ENCODE data around the gene SLF2.

SLF2 gene

DNA sequence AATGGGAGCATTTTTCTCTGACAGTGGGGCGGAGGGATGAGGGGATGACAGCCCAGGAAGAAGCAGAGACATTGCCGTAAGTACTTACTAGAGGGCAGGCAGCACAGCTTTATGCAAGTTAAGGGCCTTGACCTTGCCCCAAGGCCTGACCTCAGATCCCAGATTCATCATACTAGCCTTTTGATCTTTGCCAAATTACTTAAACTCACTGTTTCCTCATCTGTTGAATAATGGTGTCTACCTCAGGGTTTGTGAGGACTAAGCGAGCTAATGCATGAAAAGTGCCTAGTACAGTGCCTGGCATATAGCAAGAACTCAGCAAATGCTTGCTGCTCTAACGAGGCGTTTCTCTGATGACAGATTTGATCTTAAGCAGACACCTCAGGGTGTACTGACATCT is 53.1 kb downstream of the SLF2 start:
- TF ChIP-seq ZNF565 (CRISPR knock-in tag; conservative IDR thresholded peaks at IDR 0.05; ENCODE audit: low read depth), result no peak
- no peak for TF ChIP-seq BACH2 (CRISPR knock-in tag; IDR thresholded peaks at IDR 0.05; ENCODE audit: borderline replicate concordance)
- TF ChIP-seq PPARA (CRISPR knock-in tag; IDR thresholded peaks at IDR 0.05; ENCODE audit: borderline replicate concordance), result no peak
- no peak for TF ChIP-seq SNAI2 (CRISPR knock-in tag; IDR thresholded peaks at IDR 0.05)
- no peak for TF ChIP-seq ZNF70 (CRISPR knock-in tag; IDR thresholded peaks at IDR 0.05)
- ATAC-seq, result no peak

DNA sequence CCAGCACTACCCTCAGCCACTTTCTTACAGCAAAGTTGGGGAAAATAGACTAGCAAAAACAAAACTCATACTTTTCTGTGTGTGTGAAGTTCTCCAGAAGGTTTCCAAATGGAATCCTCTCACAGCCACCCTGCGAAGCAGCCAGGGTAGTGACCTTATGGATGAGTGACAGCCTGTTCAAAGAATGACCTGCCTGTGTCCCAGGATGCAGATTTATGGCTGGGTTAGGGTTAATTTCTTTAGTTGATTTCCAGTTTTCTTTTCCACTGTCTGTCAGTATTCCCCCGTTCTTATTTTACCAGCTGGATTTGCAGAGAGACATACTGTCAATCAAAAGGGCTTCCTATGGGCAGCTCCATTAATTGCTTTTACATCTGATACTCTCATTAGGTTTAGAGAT is 54.1 kb downstream of the SLF2 start:
- no peak for TF ChIP-seq SNAI2 (CRISPR knock-in tag; IDR thresholded peaks at IDR 0.05)
- no peak for TF ChIP-seq BACH2 (CRISPR knock-in tag; IDR thresholded peaks at IDR 0.05; ENCODE audit: borderline replicate concordance)
- TF ChIP-seq ZFP3 (CRISPR knock-in tag; IDR thresholded peaks at IDR 0.05), result no peak
- no peak for ATAC-seq

DNA sequence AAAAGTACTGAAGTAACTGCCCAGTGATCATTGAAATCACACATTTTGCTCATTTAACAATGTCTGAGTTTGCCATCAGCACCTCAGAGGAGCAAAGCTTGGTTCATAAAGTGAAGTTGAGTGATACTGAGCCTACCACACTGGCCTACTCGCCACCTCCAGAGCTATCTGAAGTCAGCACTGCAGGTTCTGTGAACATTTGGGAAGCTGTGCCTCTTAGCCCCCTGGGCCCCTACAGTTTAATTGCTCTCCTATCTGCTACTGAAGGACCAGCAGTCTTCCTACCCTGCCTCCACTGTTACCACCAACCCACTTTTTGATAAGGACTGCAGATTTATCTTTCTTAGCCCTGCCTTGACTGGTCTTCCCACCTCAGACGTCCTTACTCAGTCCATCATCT is 54.6 kb downstream of the SLF2 start:
- no peak for TF ChIP-seq OSR1 (CRISPR knock-in tag; IDR thresholded peaks at IDR 0.05)
- no peak for TF ChIP-seq PPARA (CRISPR knock-in tag; IDR thresholded peaks at IDR 0.05; ENCODE audit: borderline replicate concordance)
- ATAC-seq, result no peak

DNA sequence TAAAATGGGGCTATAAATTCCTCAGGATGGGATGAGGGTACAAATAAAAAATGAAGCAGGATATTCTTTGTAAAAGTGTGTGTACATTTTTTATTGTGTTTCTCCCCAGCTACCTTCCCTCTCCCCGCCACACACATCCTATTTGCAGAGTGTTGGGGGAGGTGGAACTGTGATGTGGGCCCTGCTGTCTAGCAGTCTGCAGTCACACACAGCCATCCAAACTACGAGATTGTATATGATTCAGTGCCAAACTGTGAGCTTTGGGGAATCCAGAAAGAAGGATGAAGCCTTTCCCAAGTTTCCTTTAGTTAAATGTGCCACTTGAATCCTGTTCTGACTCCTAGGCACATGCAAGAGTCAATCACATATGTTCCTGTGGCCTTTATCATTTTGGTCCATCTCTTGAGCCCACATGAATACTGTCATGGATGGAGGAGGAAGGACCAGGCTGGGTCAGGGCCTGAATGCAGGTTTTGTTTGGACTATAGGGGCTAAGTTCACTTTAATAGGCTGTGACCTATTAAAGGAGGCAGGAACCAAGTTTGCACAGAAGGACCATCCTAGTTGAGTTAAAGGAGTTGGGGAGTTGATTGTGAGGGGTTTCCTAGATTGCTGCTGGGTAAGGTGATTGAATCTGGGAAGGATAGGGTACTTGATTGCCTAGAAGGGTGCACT is 55.4 kb downstream of the SLF2 start:
- TF ChIP-seq, protein P1, sequence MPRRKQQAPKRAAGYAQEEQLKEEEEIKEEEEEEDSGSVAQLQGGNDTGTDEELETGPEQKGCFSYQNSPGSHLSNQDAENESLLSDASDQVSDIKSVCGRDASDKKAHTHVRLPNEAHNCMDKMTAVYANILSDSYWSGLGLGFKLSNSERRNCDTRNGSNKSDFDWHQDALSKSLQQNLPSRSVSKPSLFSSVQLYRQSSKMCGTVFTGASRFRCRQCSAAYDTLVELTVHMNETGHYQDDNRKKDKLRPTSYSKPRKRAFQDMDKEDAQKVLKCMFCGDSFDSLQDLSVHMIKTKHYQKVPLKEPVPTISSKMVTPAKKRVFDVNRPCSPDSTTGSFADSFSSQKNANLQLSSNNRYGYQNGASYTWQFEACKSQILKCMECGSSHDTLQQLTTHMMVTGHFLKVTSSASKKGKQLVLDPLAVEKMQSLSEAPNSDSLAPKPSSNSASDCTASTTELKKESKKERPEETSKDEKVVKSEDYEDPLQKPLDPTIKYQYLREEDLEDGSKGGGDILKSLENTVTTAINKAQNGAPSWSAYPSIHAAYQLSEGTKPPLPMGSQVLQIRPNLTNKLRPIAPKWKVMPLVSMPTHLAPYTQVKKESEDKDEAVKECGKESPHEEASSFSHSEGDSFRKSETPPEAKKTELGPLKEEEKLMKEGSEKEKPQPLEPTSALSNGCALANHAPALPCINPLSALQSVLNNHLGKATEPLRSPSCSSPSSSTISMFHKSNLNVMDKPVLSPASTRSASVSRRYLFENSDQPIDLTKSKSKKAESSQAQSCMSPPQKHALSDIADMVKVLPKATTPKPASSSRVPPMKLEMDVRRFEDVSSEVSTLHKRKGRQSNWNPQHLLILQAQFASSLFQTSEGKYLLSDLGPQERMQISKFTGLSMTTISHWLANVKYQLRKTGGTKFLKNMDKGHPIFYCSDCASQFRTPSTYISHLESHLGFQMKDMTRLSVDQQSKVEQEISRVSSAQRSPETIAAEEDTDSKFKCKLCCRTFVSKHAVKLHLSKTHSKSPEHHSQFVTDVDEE (CRISPR knock-in tag; IDR thresholded peaks at IDR 0.05), result no peak
- TF ChIP-seq, protein P2, sequence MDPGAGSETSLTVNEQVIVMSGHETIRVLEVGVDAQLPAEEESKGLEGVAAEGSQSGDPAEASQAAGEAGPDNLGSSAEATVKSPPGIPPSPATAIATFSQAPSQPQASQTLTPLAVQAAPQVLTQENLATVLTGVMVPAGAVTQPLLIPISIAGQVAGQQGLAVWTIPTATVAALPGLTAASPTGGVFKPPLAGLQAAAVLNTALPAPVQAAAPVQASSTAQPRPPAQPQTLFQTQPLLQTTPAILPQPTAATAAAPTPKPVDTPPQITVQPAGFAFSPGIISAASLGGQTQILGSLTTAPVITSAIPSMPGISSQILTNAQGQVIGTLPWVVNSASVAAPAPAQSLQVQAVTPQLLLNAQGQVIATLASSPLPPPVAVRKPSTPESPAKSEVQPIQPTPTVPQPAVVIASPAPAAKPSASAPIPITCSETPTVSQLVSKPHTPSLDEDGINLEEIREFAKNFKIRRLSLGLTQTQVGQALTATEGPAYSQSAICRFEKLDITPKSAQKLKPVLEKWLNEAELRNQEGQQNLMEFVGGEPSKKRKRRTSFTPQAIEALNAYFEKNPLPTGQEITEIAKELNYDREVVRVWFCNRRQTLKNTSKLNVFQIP (CRISPR knock-in tag; IDR thresholded peaks at IDR 0.05; ENCODE audit: borderline replicate concordance, low read depth), result no peak
- TF ChIP-seq ZFP3 (CRISPR knock-in tag; IDR thresholded peaks at IDR 0.05) (no peak), ZNF565 (CRISPR knock-in tag; conservative IDR thresholded peaks at IDR 0.05; ENCODE audit: low read depth) (no peak)
- ATAC-seq, result no peak

DNA sequence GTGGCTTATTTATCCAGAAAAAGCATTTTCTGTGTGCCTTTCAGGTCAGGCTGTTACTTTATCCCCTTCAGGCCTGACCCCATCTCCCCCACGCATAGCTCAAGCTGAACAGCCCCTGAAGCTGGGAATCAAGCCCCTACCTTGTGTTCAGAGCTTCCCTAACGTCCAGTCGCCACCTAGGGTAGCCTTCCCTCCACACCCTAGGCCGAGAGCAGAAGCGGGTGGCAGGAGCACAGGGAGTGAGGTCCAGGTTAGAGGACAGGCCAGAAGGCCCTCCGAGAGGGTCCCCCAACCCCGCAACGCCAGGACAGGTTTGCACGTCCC is 56.1 kb downstream of the SLF2 start:
- TF ChIP-seq RARB (CRISPR knock-in tag; IDR thresholded peaks at IDR 0.05) (no peak), SNAI2 (CRISPR knock-in tag; IDR thresholded peaks at IDR 0.05) (no peak), TCF4 (CRISPR knock-in tag; IDR thresholded peaks at IDR 0.05; ENCODE audit: borderline replicate concordance) (no peak), GLIS3 (CRISPR knock-in tag; IDR thresholded peaks at IDR 0.05) (no peak), ISL1 (CRISPR knock-in tag; IDR thresholded peaks at IDR 0.05) (no peak), ZFP30 (CRISPR knock-in tag; IDR thresholded peaks at IDR 0.05) (no peak), ARNTL (CRISPR knock-in tag; IDR thresholded peaks at IDR 0.05; ENCODE audit: borderline replicate concordance, low read depth) (no peak), ZC3H10 (CRISPR knock-in tag; IDR thresholded peaks at IDR 0.05) (no peak), BACH2 (CRISPR knock-in tag; IDR thresholded peaks at IDR 0.05; ENCODE audit: borderline replicate concordance) (no peak), OSR1 (CRISPR knock-in tag; IDR thresholded peaks at IDR 0.05) (no peak), ZNF565 (CRISPR knock-in tag; conservative IDR thresholded peaks at IDR 0.05; ENCODE audit: low read depth) (no peak)
- TF ChIP-seq, protein P2 (CRISPR knock-in tag; IDR thresholded peaks at IDR 0.05; ENCODE audit: borderline replicate concordance, low read depth), result no peak
- TF ChIP-seq, protein P1 (CRISPR knock-in tag; IDR thresholded peaks at IDR 0.05), result no peak
- TF ChIP-seq, protein P3, sequence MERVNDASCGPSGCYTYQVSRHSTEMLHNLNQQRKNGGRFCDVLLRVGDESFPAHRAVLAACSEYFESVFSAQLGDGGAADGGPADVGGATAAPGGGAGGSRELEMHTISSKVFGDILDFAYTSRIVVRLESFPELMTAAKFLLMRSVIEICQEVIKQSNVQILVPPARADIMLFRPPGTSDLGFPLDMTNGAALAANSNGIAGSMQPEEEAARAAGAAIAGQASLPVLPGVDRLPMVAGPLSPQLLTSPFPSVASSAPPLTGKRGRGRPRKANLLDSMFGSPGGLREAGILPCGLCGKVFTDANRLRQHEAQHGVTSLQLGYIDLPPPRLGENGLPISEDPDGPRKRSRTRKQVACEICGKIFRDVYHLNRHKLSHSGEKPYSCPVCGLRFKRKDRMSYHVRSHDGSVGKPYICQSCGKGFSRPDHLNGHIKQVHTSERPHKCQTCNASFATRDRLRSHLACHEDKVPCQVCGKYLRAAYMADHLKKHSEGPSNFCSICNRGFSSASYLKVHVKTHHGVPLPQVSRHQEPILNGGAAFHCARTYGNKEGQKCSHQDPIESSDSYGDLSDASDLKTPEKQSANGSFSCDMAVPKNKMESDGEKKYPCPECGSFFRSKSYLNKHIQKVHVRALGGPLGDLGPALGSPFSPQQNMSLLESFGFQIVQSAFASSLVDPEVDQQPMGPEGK (CRISPR knock-in tag; IDR thresholded peaks at IDR 0.05; ENCODE audit: borderline replicate concordance), result no peak
- TF ChIP-seq, protein P4, sequence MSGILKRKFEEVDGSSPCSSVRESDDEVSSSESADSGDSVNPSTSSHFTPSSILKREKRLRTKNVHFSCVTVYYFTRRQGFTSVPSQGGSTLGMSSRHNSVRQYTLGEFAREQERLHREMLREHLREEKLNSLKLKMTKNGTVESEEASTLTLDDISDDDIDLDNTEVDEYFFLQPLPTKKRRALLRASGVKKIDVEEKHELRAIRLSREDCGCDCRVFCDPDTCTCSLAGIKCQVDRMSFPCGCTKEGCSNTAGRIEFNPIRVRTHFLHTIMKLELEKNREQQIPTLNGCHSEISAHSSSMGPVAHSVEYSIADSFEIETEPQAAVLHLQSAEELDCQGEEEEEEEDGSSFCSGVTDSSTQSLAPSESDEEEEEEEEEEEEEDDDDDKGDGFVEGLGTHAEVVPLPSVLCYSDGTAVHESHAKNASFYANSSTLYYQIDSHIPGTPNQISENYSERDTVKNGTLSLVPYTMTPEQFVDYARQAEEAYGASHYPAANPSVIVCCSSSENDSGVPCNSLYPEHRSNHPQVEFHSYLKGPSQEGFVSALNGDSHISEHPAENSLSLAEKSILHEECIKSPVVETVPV (CRISPR knock-in tag; IDR thresholded peaks at IDR 0.05), result no peak

More for the DNA sequence above, 56.1 kb downstream of the SLF2 start:
- peak; percentile 53; the same call in 2 of the 3 replicates for ATAC-seq
